Lower lobe of right lung (tissue), 2 donors: Measurements from ENCODE around the gene AMBRA1. TPM values are rescaled to one million over a fixed set of nuclear protein-coding genes. Genes with fewer than 3 reads are reported as not detected.
A peak's percentile ranks its signal among the peaks of the same experiment; 100 is the strongest.

Experiments used
- ATAC-seq, 2 donors: fragments of 200-7000 bp; cut with Tn5 transposase; one replicate each; pipeline ENCODE4 v1.9.1; 2020 to 2022; ENCODE audit warnings: mild to moderate bottlenecking in 2 of 2, moderate library complexity in 2 of 2
- DNase-seq: peaks from one replicate; pipeline ENCODE4 v3.0.0-alpha.2; 2020
- H3K27ac ChIP-seq: fragments of 200-600 bp; one replicate; pipeline ENCODE4 v1.8.0; 2022
- H3K27me3 ChIP-seq: fragments of 200-600 bp; one replicate; pipeline ENCODE4 v1.8.0; 2022; ENCODE audit warnings: low read depth
- H3K36me3 ChIP-seq: fragments of 200-600 bp; one replicate; pipeline ENCODE4 v1.8.0; 2022; ENCODE audit warnings: mild to moderate bottlenecking
- H3K4me1 ChIP-seq: fragments of 200-600 bp; one replicate; pipeline ENCODE4 v1.8.0; 2022
- H3K4me3 ChIP-seq: fragments of 200-600 bp; one replicate; pipeline ENCODE4 v1.8.0; 2022; ENCODE audit warnings: mild to moderate bottlenecking
- H3K9me3 ChIP-seq: fragments of 200-600 bp; one replicate; pipeline ENCODE4 v1.8.0; 2022
- intact Hi-C: fragments of 100-400 bp; cut with DNase I; formaldehyde crosslinking; loops from one replicate; pipeline ENCODE4 v1.11.0; 2022
- microRNA-seq: library from miRNA; unstranded; fragments of <30 nt; microRNA quantifications from one replicate; pipeline ENCODE4 v1.2.0, GENCODE V29; 2020; ENCODE audit warnings: borderline number of aligned reads
- total RNA-seq: library from RNA; stranded (reverse); fragmentation: NEBNext Ultra II Directional; extraction: Animal tissue kit (Norgen Biotek cat#: 25700); gene quantifications from one replicate; pipeline ENCODE4 v1.2.1, GENCODE V29; 2021
- TF ChIP-seq, protein P1 (sequence below): fragments of 200-600 bp; IDR thresholded peaks from one replicate; pipeline ENCODE4 v1.8.0; 2022; ENCODE audit warnings: antibody characterized with exemption, mild to moderate bottlenecking
- donor health status: DM: no; HTN: yes; CAD: no; lungs with severe emphysema.

AMBRA1 gene
- total RNA-seq, 1 donor from 2014 or later: 39.9 TPM

- Histone ChIP-seq H3K27me3 (no peaks in the 10 kb centered on the region), H3K4me1 (peaks cover 81% of the 10 kb centered on the region), H3K9me3 (no peaks in the 10 kb centered on the region), H3K36me3 (peaks cover 5% of the 10 kb centered on the region), H3K27ac (peak overlapping the region; percentile 37), H3K4me3 (peak overlapping the region; percentile 75)
- no peak for ATAC-seq
- DNase-seq: no peak
- intact Hi-C loops: no loop called here
- TF ChIP-seq, protein P1, sequence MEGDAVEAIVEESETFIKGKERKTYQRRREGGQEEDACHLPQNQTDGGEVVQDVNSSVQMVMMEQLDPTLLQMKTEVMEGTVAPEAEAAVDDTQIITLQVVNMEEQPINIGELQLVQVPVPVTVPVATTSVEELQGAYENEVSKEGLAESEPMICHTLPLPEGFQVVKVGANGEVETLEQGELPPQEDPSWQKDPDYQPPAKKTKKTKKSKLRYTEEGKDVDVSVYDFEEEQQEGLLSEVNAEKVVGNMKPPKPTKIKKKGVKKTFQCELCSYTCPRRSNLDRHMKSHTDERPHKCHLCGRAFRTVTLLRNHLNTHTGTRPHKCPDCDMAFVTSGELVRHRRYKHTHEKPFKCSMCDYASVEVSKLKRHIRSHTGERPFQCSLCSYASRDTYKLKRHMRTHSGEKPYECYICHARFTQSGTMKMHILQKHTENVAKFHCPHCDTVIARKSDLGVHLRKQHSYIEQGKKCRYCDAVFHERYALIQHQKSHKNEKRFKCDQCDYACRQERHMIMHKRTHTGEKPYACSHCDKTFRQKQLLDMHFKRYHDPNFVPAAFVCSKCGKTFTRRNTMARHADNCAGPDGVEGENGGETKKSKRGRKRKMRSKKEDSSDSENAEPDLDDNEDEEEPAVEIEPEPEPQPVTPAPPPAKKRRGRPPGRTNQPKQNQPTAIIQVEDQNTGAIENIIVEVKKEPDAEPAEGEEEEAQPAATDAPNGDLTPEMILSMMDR: no peak
These were observed 245.0 kb downstream of the AMBRA1 start for GRCh38 chr11:46348566-46349401.

DNA sequence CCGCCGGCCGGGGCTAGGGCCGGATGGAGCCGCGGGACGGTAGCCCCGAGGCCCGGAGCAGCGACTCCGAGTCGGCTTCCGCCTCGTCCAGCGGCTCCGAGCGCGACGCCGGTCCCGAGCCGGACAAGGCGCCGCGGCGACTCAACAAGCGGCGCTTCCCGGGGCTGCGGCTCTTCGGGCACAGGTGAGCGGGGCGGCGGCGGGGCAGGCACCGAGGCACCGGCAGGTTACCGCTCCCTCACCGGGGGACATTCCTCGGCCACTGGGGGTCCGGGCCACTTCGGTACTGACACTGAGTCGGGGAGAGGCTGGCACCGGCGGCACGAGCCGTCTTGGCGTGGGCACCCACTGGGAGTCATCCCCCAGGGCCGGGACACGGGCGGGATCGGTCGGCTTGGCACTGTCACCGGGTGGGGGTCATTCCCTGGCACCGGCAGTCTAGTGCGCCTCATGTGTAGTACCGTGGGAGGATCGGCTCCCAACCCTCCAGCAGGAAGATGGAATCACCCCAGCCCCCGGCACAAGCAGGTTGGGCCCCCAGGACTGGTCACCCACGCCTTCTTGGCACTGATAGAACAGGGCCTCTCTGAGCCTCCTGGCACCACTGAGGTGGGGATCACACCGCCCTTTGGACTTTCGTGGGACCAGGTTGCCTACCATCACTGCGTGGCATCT, 246.0 kb downstream of the AMBRA1 start:
- Histone ChIP-seq H3K4me3 (peak overlapping the region; percentile 75), H3K36me3 (peaks cover 5% of the 10 kb centered on the region), H3K4me1 (peaks cover 81% of the 10 kb centered on the region), H3K27me3 (no peaks in the 10 kb centered on the region), H3K9me3 (no peaks in the 10 kb centered on the region), H3K27ac (peak overlapping the region; percentile 70)
- intact Hi-C loops: no loop called here
- ATAC-seq (peak in 1 of 2 donors; percentile 3), DNase-seq (no peak)
- TF ChIP-seq, protein P1: no peak

DNA sequence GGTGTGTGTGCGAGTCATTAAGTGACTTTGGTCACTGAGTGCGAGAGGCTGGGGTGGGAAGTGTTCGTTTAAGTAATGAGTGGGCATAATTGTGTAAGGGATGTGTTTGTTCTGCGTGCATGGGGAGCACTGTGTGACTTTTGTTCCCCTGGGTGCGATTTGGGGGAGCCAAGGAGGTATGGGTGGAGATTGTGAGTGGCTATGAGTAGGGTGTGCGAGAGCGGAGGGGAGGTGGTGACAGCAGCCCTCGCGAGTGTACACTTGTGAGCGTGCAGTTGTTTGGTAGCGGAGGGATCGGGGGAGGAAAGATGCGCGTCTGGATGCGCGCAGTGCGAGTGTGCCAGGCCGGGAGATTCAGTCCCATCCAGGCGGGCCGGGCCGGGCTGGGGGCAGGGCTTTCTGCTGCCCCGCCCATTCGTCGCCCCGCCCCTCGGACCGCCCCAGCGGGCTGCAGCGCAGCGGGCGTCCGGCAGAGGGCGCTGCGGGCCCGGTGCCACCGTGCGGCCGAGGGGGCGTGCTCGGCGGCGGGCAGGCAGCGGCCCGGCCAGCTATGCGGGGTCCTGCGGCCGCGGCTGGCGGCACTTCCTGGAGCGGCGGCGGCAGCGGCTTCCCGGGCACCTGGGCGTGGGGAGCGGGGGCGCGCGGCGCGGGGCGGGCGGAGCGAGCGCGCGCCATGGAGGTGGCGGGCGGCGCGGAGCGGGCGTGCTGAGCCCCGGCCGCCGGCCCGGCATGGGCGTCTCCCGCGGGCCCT, 246.8 kb downstream of the AMBRA1 start, which contains the start of gene DGKZ:
DGKZ (plus strand) TSS at position 578 of the 751 bp plus-strand sequence. CDS start 197 bp downstream, outside the sequence.
- Histone ChIP-seq H3K4me3 (peak within 1 kb of the TSS; percentile 75), H3K4me1 (peaks cover 81% of the 10 kb centered on the region), H3K36me3 (peaks cover 5% of the 10 kb centered on the region), H3K27ac (peak within 1 kb of the TSS; percentile 88), H3K27me3 (no peaks in the 10 kb centered on the region), H3K9me3 (no peaks in the 10 kb centered on the region)
- DNase-seq (peak; percentile 92), ATAC-seq (peak; percentile 92 to 95)
- TF ChIP-seq, protein P1: peak; percentile 75
- intact Hi-C loops: no loop called here

Small RNAs within 50 kb of the gene (microRNA-seq; reads per million reads assigned to microRNA genes)
- gene MIR3160-1 (not detected), gene MIR3160-2 (not detected), gene MIR4688 (not detected)

Other genes starting within 250 kb of the AMBRA1 start
- 55.3 TPM for gene DGKZ, start 246.6 kb downstream of the AMBRA1 start, total RNA-seq
- 26.1 TPM for gene MDK, start 212.4 kb downstream of the AMBRA1 start, total RNA-seq
- not detected for gene CHRM4, start 202.2 kb downstream of the AMBRA1 start, total RNA-seq
- 6.3 TPM for gene HARBI1, start 23.2 kb upstream of the AMBRA1 start, total RNA-seq
- gene ATG13, start 23.5 kb upstream of the AMBRA1 start, total RNA-seq: 54.4 TPM
- gene ARHGAP1, start 106.6 kb upstream of the AMBRA1 start, total RNA-seq: 67.4 TPM
- gene ZNF408, start 107.0 kb upstream of the AMBRA1 start, total RNA-seq: 8.6 TPM
- not detected for gene F2, start 125.2 kb upstream of the AMBRA1 start, total RNA-seq